ENCODE results near the gene KSR1. TPM values are rescaled to one million over a fixed set of nuclear protein-coding genes. Genes with fewer than 3 reads are reported as not detected.

Gene KSR1
- total and polyA plus RNA-seq, 2 experiments from 2014 or later = 7.8 to 53.2 TPM

- Mint-ChIP-seq H3K9me3 (no peaks in the 10 kb centered on the region), H3K27ac (no peak overlapping the region), H3K4me1 (peaks cover 71% of the 10 kb centered on the region), H3K36me3 (ENCODE audit: low read depth) (peaks cover 15% of the 10 kb centered on the region), H3K4me3 (no peak overlapping the region; the same call in 2 of the 3 replicates), H3K27me3 (ENCODE audit: insufficient read depth, low read depth, poor library complexity) (peaks cover 16% of the 10 kb centered on the region)
- Histone ChIP-seq H4K20me1 (replicated peaks; ENCODE audit: insufficient read depth) (0 out of 2 replicates have a peak, but pooled peaks cover 3% of the 10 kb centered on the region), H3K79me2 (replicated peaks; ENCODE audit: insufficient read depth) (peaks cover 93% of the 10 kb centered on the region), H3K27ac (ENCODE audit: low read depth) (no peak overlapping the region), H3K9me2 (ENCODE audit: insufficient read depth) (no peaks in the 10 kb centered on the region), H3K4me1 (ENCODE audit: insufficient read depth) (peaks cover 74% of the 10 kb centered on the region), H3F3A (replicated peaks; ENCODE audit: low read depth) (0 out of 2 replicates have a peak, but pooled peaks cover 1% of the 10 kb centered on the region), H3K4me3 (0 out of 2 replicates have a peak overlapping the region, but pooled peaks have one; percentile 21), H3K27me3 (ENCODE audit: insufficient read depth) (no peaks in the 10 kb centered on the region), H3K36me3 (ENCODE audit: insufficient read depth) (no peaks in the 10 kb centered on the region), H2AFZ (no peak overlapping the region), H3K4me2 (peak overlapping the region; percentile 68)
- ATAC-seq (no peak), DNase-seq (ENCODE audit: low spot score) (no peak)
- TF ChIP-seq EZH2phosphoT487 (IDR thresholded peaks at IDR 0.05; ENCODE audit: unreplicated experiment) (no peak), STAT1 (IDR thresholded peaks at IDR 0.05; ENCODE audit: unreplicated experiment) (no peak), ZNF331 (CRISPR knock-in tag; IDR thresholded peaks at IDR 0.05; ENCODE audit: low read depth) (no peak)
These were observed 34.1 kb downstream of the KSR1 start for GRCh38 chr17:27490391-27490790.

GRCh38 chr17:27491713-27492190, 35.5 kb downstream of the KSR1 start:
- DNase-seq (ENCODE audit: low spot score) = no peak
- H3K4me1 Mint-ChIP-seq = peaks cover 78% of the 10 kb centered on the region
- Histone ChIP-seq H3K79me2 (replicated peaks; ENCODE audit: insufficient read depth) (peaks cover 93% of the 10 kb centered on the region), H3K9me2 (ENCODE audit: insufficient read depth) (no peaks in the 10 kb centered on the region), H3K4me3 (no peak overlapping the region), H3K27me3 (ENCODE audit: insufficient read depth) (no peaks in the 10 kb centered on the region), H3K4me1 (ENCODE audit: insufficient read depth) (peaks cover 81% of the 10 kb centered on the region), H3K4me2 (peak overlapping the region; percentile 37; the same call in 1 of the 2 replicates), H3K27ac (ENCODE audit: low read depth) (peak overlapping the region; percentile 24; the same call in 1 of the 2 replicates), H4K20me1 (replicated peaks; ENCODE audit: insufficient read depth) (0 out of 2 replicates have a peak, but pooled peaks cover 3% of the 10 kb centered on the region), H3F3A (replicated peaks; ENCODE audit: low read depth) (0 out of 2 replicates have a peak, but pooled peaks cover 3% of the 10 kb centered on the region), H2AFZ (no peak overlapping the region), H3K36me3 (ENCODE audit: insufficient read depth) (no peaks in the 10 kb centered on the region)
- peaks cover 15% of the 10 kb centered on the region for H3K36me3 Mint-ChIP-seq (ENCODE audit: low read depth)
- peak; percentile 17 for ATAC-seq
- peaks cover 16% of the 10 kb centered on the region for H3K27me3 Mint-ChIP-seq (ENCODE audit: insufficient read depth, low read depth, poor library complexity)
- H3K9me3 Mint-ChIP-seq = no peaks in the 10 kb centered on the region
- no peak for TF ChIP-seq ZNF462 (CRISPR knock-in tag; IDR thresholded peaks at IDR 0.05)
- no peak overlapping the region for H3K27ac Mint-ChIP-seq
- H3K4me3 Mint-ChIP-seq = no peak overlapping the region
